ENCODE measurements around the gene KRTAP19-1. TPM values are rescaled to one million over a fixed set of nuclear protein-coding genes. Genes with fewer than 3 reads are reported as not detected.

The KRTAP19-1 gene
- total and polyA plus RNA-seq, 12 donors: not detected

- Histone ChIP-seq H3K27me3 (no peaks in the 10 kb centered on the region), H3K4me3 (no peak overlapping the region), H3K27ac (no peak overlapping the region), H3K36me3 (no peaks in the 10 kb centered on the region), H3K4me1 (no peaks in the 10 kb centered on the region), H3K9me3 (no peaks in the 10 kb centered on the region)
- 31 to 36% methylated on average over 10 of the region's 10 CpGs for WGBS, 2 donors
- no peak for DNase-seq
- TF ChIP-seq, protein P1, sequence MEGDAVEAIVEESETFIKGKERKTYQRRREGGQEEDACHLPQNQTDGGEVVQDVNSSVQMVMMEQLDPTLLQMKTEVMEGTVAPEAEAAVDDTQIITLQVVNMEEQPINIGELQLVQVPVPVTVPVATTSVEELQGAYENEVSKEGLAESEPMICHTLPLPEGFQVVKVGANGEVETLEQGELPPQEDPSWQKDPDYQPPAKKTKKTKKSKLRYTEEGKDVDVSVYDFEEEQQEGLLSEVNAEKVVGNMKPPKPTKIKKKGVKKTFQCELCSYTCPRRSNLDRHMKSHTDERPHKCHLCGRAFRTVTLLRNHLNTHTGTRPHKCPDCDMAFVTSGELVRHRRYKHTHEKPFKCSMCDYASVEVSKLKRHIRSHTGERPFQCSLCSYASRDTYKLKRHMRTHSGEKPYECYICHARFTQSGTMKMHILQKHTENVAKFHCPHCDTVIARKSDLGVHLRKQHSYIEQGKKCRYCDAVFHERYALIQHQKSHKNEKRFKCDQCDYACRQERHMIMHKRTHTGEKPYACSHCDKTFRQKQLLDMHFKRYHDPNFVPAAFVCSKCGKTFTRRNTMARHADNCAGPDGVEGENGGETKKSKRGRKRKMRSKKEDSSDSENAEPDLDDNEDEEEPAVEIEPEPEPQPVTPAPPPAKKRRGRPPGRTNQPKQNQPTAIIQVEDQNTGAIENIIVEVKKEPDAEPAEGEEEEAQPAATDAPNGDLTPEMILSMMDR (IDR thresholded peaks at IDR 0.05): peak in 8 of 9 donors; percentile 15 to 59 (median 52)
- intact Hi-C loops (cut with DNase I): loop anchor here in 2 of 10 donors (10.0 kb wide), 2 partner anchors 89 to 389 kb away; partner anchors contain the start of gene KRTAP23-1 (in 1 of the 2)
- ATAC-seq: peak in 1 of 8 donors; percentile 58
Observed at GRCh38 chr21:30434033-30434631, 46.0 kb downstream of the KRTAP19-1 start.

GRCh38 chr21:30430170-30430655 is 50.0 kb downstream of the KRTAP19-1 start, which contains the start of gene KRTAP13-4:
KRTAP13-4 (plus strand) TSS chr21:30430220; CDS start chr21:30430276, 56 bp downstream.
- Histone ChIP-seq H3K27ac (no peak within 1 kb of the TSS), H3K36me3 (no peaks in the 10 kb centered on the region), H3K4me1 (no peaks in the 10 kb centered on the region), H3K4me3 (no peak within 1 kb of the TSS), H3K27me3 (no peaks in the 10 kb centered on the region), H3K9me3 (no peaks in the 10 kb centered on the region)
- intact Hi-C loops (cut with DNase I): loop anchor here in 2 of 10 donors (10.0 kb wide), 2 partner anchors 85 to 385 kb away; partner anchors contain the start of gene KRTAP23-1 (in 1 of the 2)
- ATAC-seq (no peak), DNase-seq (no peak)
- 78% methylated on average over 9 of the region's 9 CpGs for WGBS, 2 donors
- TF ChIP-seq, protein P1 (IDR thresholded peaks at IDR 0.05): no peak

Other genes with a start within 250 kb of the KRTAP19-1 start
- not detected for gene KRTAP24-1, start 197.4 kb downstream of the KRTAP19-1 start, total RNA-seq
- not detected for gene KRTAP24-1, start 197.4 kb downstream of the KRTAP19-1 start, polyA plus RNA-seq
- not detected for gene KRTAP25-1, start 190.9 kb downstream of the KRTAP19-1 start, total RNA-seq
- not detected for gene KRTAP25-1, start 190.9 kb downstream of the KRTAP19-1 start, polyA plus RNA-seq
- gene KRTAP26-1, start 160.1 kb downstream of the KRTAP19-1 start, total RNA-seq: not detected
- not detected for gene KRTAP26-1, start 160.1 kb downstream of the KRTAP19-1 start, polyA plus RNA-seq
- not detected for gene KRTAP27-1, start 142.7 kb downstream of the KRTAP19-1 start, total RNA-seq
- not detected for gene KRTAP27-1, start 142.7 kb downstream of the KRTAP19-1 start, polyA plus RNA-seq
- gene KRTAP23-1, start 131.8 kb downstream of the KRTAP19-1 start, total RNA-seq: not detected
- not detected for gene KRTAP23-1, start 131.8 kb downstream of the KRTAP19-1 start, polyA plus RNA-seq
- not detected for gene KRTAP13-2, start 108.1 kb downstream of the KRTAP19-1 start, total RNA-seq
- gene KRTAP13-2, start 108.1 kb downstream of the KRTAP19-1 start, polyA plus RNA-seq: not detected
- not detected for gene KRTAP13-1, start 84.3 kb downstream of the KRTAP19-1 start, total RNA-seq
- not detected for gene KRTAP13-1, start 84.3 kb downstream of the KRTAP19-1 start, polyA plus RNA-seq
- gene KRTAP13-3, start 54.4 kb downstream of the KRTAP19-1 start, total RNA-seq: not detected
- not detected for gene KRTAP13-3, start 54.4 kb downstream of the KRTAP19-1 start, polyA plus RNA-seq
- gene KRTAP13-4, start 50.1 kb downstream of the KRTAP19-1 start, total RNA-seq: not detected
- not detected for gene KRTAP13-4, start 50.1 kb downstream of the KRTAP19-1 start, polyA plus RNA-seq
- not detected for gene KRTAP15-1, start 40.1 kb downstream of the KRTAP19-1 start, total RNA-seq
- gene KRTAP15-1, start 40.1 kb downstream of the KRTAP19-1 start, polyA plus RNA-seq: not detected
- gene KRTAP19-2, start 7.1 kb upstream of the KRTAP19-1 start, total RNA-seq: not detected
- gene KRTAP19-2, start 7.1 kb upstream of the KRTAP19-1 start, polyA plus RNA-seq: not detected
- not detected for gene KRTAP19-3, start 11.6 kb upstream of the KRTAP19-1 start, total RNA-seq
- gene KRTAP19-3, start 11.6 kb upstream of the KRTAP19-1 start, polyA plus RNA-seq: not detected
- not detected for gene KRTAP19-4, start 16.8 kb upstream of the KRTAP19-1 start, total RNA-seq
- not detected for gene KRTAP19-4, start 16.8 kb upstream of the KRTAP19-1 start, polyA plus RNA-seq
- not detected for gene KRTAP19-5, start 21.8 kb upstream of the KRTAP19-1 start, total RNA-seq
- gene KRTAP19-5, start 21.8 kb upstream of the KRTAP19-1 start, polyA plus RNA-seq: not detected
- not detected for gene KRTAP19-6, start 61.5 kb upstream of the KRTAP19-1 start, total RNA-seq
- gene KRTAP19-6, start 61.5 kb upstream of the KRTAP19-1 start, polyA plus RNA-seq: not detected
- gene KRTAP19-7, start 80.9 kb upstream of the KRTAP19-1 start, total RNA-seq: not detected
- not detected for gene KRTAP19-7, start 80.9 kb upstream of the KRTAP19-1 start, polyA plus RNA-seq
- not detected for gene KRTAP22-2, start 110.0 kb upstream of the KRTAP19-1 start, total RNA-seq
- not detected for gene KRTAP22-2, start 110.0 kb upstream of the KRTAP19-1 start, polyA plus RNA-seq
- gene KRTAP6-3, start 112.1 kb upstream of the KRTAP19-1 start, total RNA-seq: not detected
- gene KRTAP6-3, start 112.1 kb upstream of the KRTAP19-1 start, polyA plus RNA-seq: not detected
- not detected for gene KRTAP6-2, start 118.5 kb upstream of the KRTAP19-1 start, total RNA-seq
- gene KRTAP6-2, start 118.5 kb upstream of the KRTAP19-1 start, polyA plus RNA-seq: not detected
- gene KRTAP22-1, start 120.7 kb upstream of the KRTAP19-1 start, total RNA-seq: not detected
- not detected for gene KRTAP22-1, start 120.7 kb upstream of the KRTAP19-1 start, polyA plus RNA-seq
- gene KRTAP6-1, start 133.6 kb upstream of the KRTAP19-1 start, total RNA-seq: not detected
- gene KRTAP6-1, start 133.6 kb upstream of the KRTAP19-1 start, polyA plus RNA-seq: not detected
- not detected for gene KRTAP20-1, start 136.1 kb upstream of the KRTAP19-1 start, total RNA-seq
- gene KRTAP20-1, start 136.1 kb upstream of the KRTAP19-1 start, polyA plus RNA-seq: not detected
- gene KRTAP20-4, start 140.3 kb upstream of the KRTAP19-1 start, total RNA-seq: not detected
- gene KRTAP20-4, start 140.3 kb upstream of the KRTAP19-1 start, polyA plus RNA-seq: not detected
- not detected for gene KRTAP20-2, start 154.8 kb upstream of the KRTAP19-1 start, total RNA-seq
- gene KRTAP20-2, start 154.8 kb upstream of the KRTAP19-1 start, polyA plus RNA-seq: not detected
- gene KRTAP20-3, start 162.5 kb upstream of the KRTAP19-1 start, total RNA-seq: not detected
- gene KRTAP20-3, start 162.5 kb upstream of the KRTAP19-1 start, polyA plus RNA-seq: not detected
- gene KRTAP21-3, start 238.4 kb upstream of the KRTAP19-1 start, total RNA-seq: not detected
- not detected for gene KRTAP21-3, start 238.4 kb upstream of the KRTAP19-1 start, polyA plus RNA-seq

All from heart right ventricle (tissue), 16 donors.